Ovary (tissue), 9 donors: Measurements from ENCODE around the gene FIGLA. TPM values are rescaled to one million over a fixed set of nuclear protein-coding genes. Genes with fewer than 3 reads are reported as not detected.

ENCODE experiments used
- DNase-seq, 5 donors: peaks; one replicate each; pipeline ENCODE4 v3.0.0-alpha.2; 2019 to 2020
- H3K27ac ChIP-seq, 2 donors: fragments of 200-600 bp; one replicate each; pipeline versions ENCODE4 v1.5.1 to v1.8.0; 2019 to 2022
- H3K27me3 ChIP-seq: fragments of 200-600 bp; one replicate; pipeline ENCODE4 v1.8.0; 2022
- H3K36me3 ChIP-seq: fragments of 200-600 bp; sonication (generic); one replicate; pipeline ENCODE4 v1.5.1; 2019
- H3K4me1 ChIP-seq: one replicate; pipeline ENCODE4 v1.8.1; 2013; ENCODE audit warnings: mild to moderate bottlenecking, moderate library complexity; ENCODE audit not compliant: insufficient read depth
- H3K4me3 ChIP-seq: fragments of 200-600 bp; sonication (generic); one replicate; pipeline ENCODE4 v1.5.1; 2017
- H3K9me3 ChIP-seq, 2 donors: fragments of 200-600 bp in 1 of 2; sonication (generic) in 1 of 2; one replicate each; pipeline versions ENCODE4 v1.5.1 to v1.8.1; 2013 to 2019; ENCODE audit warnings: mild to moderate bottlenecking in 1 of 2, moderate library complexity in 1 of 2
- EP300 ChIP-seq: sonication (generic); formaldehyde crosslinking; IDR thresholded peaks from one replicate; pipeline ENCODE4 v1.6.1; 2017; ENCODE audit warnings: antibody characterized with exemption
- POLR2A ChIP-seq: fragments of 450-650 bp; IDR thresholded peaks from one replicate; pipeline ENCODE4 v1.6.1; 2017; ENCODE audit warnings: antibody characterized with exemption, mild to moderate bottlenecking, moderate library complexity
- WGBS, 3 donors: extraction: QIAGEN DNeasy Blood & Tissue Kit in 1 of 3; methylation state at CpG; one replicate each; pipeline versions ENCODE4 v1.1.5 to v1.1.7; 2013 to 2017; 5-methylcytosine and 5-hydroxymethylcytosine counted together
- intact Hi-C, 4 donors: fragments of 100-400 bp; cut with DNase I; formaldehyde crosslinking; loops; one replicate each; pipeline versions ENCODE4 v1.11.0 to v1.15.1; 2022 to 2023
- polyA plus RNA-seq, 2 donors: library from polyadenylated mRNA; stranded (reverse); fragments of 200-250 nt in 1 of 2; fragments of 350-450 nt in 1 of 2; fragmentation: Illumina TruSeq in 1 of 2; extraction: RNeasy Lipid Tissue Mini Kit (QIAGEN cat#74804) in 1 of 2; gene quantifications; one replicate each; pipeline ENCODE4 v1.2.3, GENCODE V29; 2013 to 2014
- total RNA-seq, 7 donors: library from RNA; depleted of rRNA in 2 of 7; stranded (reverse); fragments of >200 nt in 2 of 7; fragmentation: NEBNext Ultra II Directional in 3 of 7; extraction: Animal tissue kit (Norgen Biotek cat#: 25700) in 3 of 7; gene quantifications; one replicate each; pipeline versions ENCODE4 v1.1.0 to v1.2.4, GENCODE V29; 2016 to 2023
- TF ChIP-seq, protein P1 (sequence below), 3 donors: fragments of 450-650 bp in 2 of 3; fragments of 200-600 bp in 1 of 3; IDR thresholded peaks; one replicate each; pipeline versions ENCODE4 v1.5.1 to v1.8.0; 2016 to 2022; ENCODE audit warnings: antibody characterized with exemption in 3 of 3, mild to moderate bottlenecking in 1 of 3
- donor health status: DM: no; HTN: no; CAD: no; lungs with moderate emphysema.
- donor health status: DM: no; HTN: no; CAD: no.
- donor health status: Bipolar disorder and iron deficiency.
- donor health status: DM: yes; HTN: yes; CAD: no.
- donor health status: DM: no; HTN: no; CAD: no.
- donor health status: DM: yes; HTN: yes; CAD: no.

Gene FIGLA
- total and polyA plus RNA-seq, 9 donors = 0.35 to 3.3 TPM; not detected in 7

DNA sequence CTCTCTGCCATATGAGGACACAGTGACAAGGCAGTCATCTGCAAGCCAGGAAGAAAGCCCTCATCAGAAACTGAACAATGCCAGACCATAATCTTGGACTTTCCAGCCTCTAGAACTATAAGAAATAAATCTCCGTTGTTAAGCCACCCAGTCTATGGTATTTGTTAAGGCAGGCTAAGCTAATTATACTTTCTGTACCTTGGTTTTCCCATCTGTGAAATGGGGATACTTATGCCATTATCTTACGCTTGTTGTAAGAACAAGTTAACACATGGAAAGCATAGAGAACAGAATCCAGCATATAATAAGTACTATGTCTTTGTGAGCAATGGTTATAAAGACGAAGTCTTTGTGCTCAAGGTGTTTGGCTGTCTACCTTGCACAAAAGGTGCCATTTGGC is 14.2 kb downstream of the FIGLA start:
- Histone ChIP-seq H3K27ac (no peak overlapping the region), H3K4me3 (no peak overlapping the region), H3K36me3 (no peaks in the 10 kb centered on the region), H3K4me1 (no peaks in the 10 kb centered on the region), H3K9me3 (no peaks in the 10 kb centered on the region), H3K27me3 (no peaks in the 10 kb centered on the region)
- DNase-seq = no peak
- intact Hi-C loops = no loop called here
- 87 to 92% (median 90%) methylated on average over 3 of the region's 3 CpGs for WGBS, 3 donors
- TF ChIP-seq EP300 = no peak
- no peak for TF ChIP-seq POLR2A
- TF ChIP-seq, protein P1, sequence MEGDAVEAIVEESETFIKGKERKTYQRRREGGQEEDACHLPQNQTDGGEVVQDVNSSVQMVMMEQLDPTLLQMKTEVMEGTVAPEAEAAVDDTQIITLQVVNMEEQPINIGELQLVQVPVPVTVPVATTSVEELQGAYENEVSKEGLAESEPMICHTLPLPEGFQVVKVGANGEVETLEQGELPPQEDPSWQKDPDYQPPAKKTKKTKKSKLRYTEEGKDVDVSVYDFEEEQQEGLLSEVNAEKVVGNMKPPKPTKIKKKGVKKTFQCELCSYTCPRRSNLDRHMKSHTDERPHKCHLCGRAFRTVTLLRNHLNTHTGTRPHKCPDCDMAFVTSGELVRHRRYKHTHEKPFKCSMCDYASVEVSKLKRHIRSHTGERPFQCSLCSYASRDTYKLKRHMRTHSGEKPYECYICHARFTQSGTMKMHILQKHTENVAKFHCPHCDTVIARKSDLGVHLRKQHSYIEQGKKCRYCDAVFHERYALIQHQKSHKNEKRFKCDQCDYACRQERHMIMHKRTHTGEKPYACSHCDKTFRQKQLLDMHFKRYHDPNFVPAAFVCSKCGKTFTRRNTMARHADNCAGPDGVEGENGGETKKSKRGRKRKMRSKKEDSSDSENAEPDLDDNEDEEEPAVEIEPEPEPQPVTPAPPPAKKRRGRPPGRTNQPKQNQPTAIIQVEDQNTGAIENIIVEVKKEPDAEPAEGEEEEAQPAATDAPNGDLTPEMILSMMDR (IDR thresholded peaks at IDR 0.05) = no peak

DNA sequence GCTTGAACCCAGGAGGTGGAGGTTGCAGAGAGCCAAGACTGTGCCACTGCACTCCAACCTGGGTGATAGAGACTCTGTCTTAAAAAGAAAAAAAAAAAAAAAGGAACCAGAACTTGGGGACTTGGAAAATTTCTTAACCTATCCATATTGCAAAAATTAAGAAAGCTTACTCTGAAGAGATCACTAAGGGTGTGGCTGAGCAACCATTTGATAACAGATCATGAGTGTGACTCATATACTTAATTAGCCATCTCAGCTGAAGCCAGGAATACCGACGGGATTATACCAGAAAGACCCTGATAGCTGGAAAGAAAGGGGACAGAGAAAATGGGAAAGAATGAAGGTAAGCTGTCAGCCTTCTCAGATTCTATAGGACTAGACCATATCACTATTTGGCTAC is 15.3 kb downstream of the FIGLA start:
- 48 to 52% (median 48%) methylated on average over 2 of the region's 2 CpGs for WGBS, 3 donors

DNA sequence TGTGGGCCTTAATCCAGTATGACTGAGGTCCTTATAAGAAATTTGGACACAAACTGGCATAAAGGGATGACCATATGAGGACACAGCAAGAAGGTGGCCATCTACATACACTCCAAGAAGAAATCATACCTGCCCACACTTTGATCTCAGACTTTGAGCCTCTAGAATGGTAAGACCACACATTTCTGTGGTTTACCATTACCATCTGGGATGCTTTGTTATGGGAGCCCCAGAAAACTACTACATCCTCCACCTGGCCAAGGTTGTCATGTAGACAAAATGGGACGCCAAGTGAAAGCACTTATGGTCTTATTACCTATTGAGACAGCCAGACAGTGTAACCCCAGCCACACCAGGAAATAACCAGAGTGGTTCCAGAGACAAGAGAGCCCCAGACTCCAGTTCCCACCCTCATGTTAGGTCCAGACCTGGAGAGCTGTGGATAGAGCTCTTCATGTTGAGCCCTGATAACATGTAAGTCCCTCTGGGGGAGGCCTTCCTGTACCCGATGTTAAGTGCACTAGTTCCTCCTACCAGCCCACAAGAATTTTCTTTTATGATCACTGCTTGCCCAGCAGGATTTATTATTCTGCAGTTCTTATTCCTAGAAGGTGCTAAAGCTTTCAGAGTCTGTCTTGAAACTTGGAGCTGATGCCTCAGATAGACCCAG is 17.8 kb downstream of the FIGLA start:
- TF ChIP-seq, protein P1 (IDR thresholded peaks at IDR 0.05) = no peak
- TF ChIP-seq POLR2A (no peak), EP300 (no peak)
- H3K27me3 ChIP-seq = no peaks in the 10 kb centered on the region
- no peaks in the 10 kb centered on the region for H3K9me3 ChIP-seq
- 62 to 78% (median 78%) methylated on average over 2 of the region's 2 CpGs for WGBS, 3 donors
- intact Hi-C loops = no loop called here
- no peak overlapping the region for H3K27ac ChIP-seq
- DNase-seq = no peak
- no peaks in the 10 kb centered on the region for H3K36me3 ChIP-seq
- H3K4me3 ChIP-seq = no peak overlapping the region
- H3K4me1 ChIP-seq = peaks cover 1% of the 10 kb centered on the region

More for the DNA sequence above, 15.3 kb downstream of the FIGLA start:
- no peak for DNase-seq
- no peaks in the 10 kb centered on the region for H3K4me1 ChIP-seq
- TF ChIP-seq, protein P1 (IDR thresholded peaks at IDR 0.05) = no peak
- TF ChIP-seq POLR2A (no peak), EP300 (no peak)
- H3K36me3 ChIP-seq = no peaks in the 10 kb centered on the region
- no peak overlapping the region for H3K4me3 ChIP-seq
- H3K27ac ChIP-seq = no peak overlapping the region
- H3K27me3 ChIP-seq = no peaks in the 10 kb centered on the region
- no peaks in the 10 kb centered on the region for H3K9me3 ChIP-seq
- intact Hi-C loops = no loop called here

DNA sequence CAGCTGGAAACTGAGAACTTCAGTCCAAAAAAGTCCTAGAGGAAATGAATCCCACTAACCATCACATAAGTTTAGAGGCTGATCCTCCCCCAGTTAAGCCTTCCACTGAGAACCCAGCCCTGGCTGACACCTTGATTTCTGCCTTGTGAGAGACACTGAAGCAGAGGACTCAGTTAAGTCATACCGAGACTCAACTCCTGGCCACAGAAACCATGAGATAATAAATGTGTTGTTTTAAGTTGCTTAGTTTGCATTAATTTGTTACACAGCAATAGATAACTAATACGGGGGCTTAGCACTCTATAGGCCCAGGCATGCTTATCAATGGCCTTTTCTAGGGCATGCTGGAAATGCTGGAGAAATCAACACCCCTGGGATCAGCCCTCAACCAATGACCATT is 19.0 kb downstream of the FIGLA start:
- no peaks in the 10 kb centered on the region for H3K27me3 ChIP-seq
- H3K4me1 ChIP-seq = peaks cover 4% of the 10 kb centered on the region
- no peak overlapping the region for H3K27ac ChIP-seq
- H3K9me3 ChIP-seq = no peaks in the 10 kb centered on the region
- intact Hi-C loops = no loop called here
- 58 to 76% (median 70%) methylated on average over 2 of the region's 2 CpGs for WGBS, 3 donors
- H3K4me3 ChIP-seq = no peak overlapping the region
- H3K36me3 ChIP-seq = no peaks in the 10 kb centered on the region
- no peak for DNase-seq
- TF ChIP-seq, protein P1 (IDR thresholded peaks at IDR 0.05) = no peak
- TF ChIP-seq POLR2A (no peak), EP300 (no peak)
